Anterior cingulate cortex (tissue), 58 donors: Measurements from ENCODE around the gene OSBPL9.

Experiments used
- DNase-seq, 58 donors: peaks; one replicate each; lab custom pipeline; 2025; lab: John Stamatoyannopoulos, UW

The OSBPL9 gene, protein sequence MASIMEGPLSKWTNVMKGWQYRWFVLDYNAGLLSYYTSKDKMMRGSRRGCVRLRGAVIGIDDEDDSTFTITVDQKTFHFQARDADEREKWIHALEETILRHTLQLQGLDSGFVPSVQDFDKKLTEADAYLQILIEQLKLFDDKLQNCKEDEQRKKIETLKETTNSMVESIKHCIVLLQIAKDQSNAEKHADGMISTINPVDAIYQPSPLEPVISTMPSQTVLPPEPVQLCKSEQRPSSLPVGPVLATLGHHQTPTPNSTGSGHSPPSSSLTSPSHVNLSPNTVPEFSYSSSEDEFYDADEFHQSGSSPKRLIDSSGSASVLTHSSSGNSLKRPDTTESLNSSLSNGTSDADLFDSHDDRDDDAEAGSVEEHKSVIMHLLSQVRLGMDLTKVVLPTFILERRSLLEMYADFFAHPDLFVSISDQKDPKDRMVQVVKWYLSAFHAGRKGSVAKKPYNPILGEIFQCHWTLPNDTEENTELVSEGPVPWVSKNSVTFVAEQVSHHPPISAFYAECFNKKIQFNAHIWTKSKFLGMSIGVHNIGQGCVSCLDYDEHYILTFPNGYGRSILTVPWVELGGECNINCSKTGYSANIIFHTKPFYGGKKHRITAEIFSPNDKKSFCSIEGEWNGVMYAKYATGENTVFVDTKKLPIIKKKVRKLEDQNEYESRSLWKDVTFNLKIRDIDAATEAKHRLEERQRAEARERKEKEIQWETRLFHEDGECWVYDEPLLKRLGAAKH

DNA sequence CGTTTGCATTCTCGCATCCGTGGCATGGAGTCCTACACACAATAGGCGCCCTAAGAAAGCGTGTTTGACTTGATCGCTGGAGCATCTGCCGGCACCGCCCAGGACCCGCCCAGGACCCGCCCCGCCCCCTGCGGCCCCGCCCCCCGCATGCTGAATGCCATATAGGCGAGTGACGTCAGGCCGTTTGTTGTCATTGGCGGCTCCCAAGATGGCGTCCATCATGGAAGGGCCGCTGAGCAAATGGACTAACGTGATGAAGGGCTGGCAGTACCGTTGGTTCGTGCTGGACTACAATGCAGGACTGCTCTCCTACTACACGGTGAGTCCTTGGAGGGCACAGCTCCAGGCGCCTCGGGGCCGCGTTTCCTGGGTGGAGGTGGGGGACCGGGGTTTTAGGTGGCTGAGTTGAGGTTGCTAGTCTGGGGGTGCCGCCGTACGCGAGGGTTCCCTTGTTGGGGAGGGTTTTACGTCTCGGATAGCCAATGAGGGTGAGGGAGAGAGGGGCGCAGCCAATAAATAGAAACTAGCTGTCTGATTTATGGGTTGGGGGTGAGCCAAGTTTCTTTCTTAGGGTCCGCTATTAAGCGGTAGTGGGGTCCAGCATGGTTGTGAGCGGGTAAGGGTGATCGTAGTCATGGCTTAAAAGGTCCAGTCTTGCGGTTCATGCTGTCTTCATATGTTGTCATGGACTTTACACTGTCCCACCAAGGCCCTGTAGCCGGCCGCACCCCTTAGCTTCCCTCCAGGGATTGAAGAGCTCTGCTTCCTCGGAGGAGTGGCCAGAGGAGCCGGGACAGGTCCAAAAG, at the start of gene OSBPL9:
TSS of gene OSBPL9 (plus strand) at position 190 of the 806 bp plus-strand sequence. CDS start at position 209, 19 bp downstream.
- DNase-seq, result peak; percentile 53 to 94 (median 87)

DNA sequence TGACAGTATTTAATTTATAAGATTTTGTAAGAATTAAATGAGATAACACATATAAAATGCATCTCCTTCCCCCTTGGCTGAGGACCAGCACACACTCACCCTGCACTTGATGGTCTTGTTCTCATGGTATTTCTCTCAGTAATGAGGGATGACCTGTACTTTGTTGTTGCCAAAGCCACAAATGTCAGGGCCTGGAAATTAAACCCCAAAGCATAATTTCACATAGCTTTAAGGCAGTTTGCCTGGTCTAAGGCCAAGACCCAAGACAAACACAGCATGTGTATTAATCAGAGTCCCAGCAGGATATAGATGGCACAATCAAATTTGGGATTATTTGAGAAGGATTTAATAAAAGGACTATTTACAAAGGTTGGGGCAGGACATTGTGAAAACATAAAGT, 49.2 kb upstream of the OSBPL9 start:
- DNase-seq, result no peak

DNA sequence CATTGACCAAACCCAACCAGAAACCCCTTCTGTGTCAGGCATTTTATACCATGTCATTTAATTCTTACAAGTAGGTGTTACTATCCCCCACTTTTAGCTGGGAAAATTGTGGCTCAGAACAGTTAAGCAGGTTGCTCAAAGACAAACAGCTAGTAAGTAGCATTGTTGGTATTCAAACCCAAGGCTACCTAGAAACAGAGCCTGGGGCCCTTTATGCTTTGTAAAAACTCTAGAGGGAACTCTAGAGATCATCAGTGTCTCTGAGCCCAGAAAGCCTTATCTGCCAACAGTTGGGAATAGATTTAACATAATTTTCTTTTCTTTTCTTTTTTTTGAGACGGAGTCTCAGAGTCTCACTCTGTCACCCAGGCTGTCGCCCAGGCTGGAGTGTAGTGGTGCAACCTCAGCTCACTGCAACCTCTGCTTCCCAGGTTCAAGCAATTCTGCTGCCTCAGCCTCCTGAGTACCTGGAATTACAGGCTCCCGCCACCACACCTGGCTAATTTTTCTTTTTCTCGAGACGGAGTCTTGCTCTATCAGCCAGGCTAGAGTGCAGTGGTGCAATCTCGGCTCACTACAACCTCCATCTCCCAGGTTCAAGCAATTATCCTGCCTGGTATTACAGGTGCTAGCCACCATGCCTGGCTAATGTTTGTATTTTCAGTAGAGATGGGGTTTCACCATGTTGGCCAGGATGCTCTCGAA, 48.5 kb upstream of the OSBPL9 start:
- DNase-seq, result no peak

DNA sequence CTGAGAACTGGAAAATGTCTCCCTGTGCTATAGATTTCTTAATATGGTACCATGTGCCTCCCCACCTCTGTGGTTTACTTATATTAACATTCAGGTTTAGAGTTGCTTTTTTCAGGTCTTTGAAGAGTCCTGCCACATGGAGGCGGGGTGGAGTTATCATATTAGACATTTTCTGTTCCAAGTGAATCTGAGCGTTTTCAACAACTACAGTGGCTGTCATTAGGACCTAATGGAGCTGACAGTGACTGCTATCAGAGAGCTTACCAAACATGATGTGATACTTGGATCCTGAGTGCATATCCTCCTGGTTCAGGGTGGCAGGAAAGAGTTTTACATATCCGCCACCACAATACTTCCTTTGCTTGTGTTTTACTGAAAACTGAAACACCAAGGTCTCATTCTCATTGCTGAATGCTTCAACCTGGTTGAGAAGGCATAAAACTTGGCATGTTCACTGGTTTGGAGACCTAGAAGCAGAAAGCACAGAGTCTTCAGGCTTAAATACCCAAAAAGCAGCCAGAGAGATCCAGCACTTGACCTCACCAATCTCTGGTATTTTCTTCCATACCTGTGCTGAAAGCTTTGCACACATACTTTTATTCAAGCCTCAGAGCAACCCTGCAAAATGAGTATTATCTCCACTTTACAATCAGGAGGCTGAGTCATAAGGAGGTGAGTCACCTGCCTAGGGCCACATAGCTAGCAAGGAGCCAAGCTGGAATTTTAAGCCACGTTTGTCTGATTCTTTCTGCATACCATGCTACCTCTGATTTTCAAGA, 47.4 kb upstream of the OSBPL9 start:
- DNase-seq, result peak in 3 of 58 donors; percentile 3 to 12 (median 7)

DNA sequence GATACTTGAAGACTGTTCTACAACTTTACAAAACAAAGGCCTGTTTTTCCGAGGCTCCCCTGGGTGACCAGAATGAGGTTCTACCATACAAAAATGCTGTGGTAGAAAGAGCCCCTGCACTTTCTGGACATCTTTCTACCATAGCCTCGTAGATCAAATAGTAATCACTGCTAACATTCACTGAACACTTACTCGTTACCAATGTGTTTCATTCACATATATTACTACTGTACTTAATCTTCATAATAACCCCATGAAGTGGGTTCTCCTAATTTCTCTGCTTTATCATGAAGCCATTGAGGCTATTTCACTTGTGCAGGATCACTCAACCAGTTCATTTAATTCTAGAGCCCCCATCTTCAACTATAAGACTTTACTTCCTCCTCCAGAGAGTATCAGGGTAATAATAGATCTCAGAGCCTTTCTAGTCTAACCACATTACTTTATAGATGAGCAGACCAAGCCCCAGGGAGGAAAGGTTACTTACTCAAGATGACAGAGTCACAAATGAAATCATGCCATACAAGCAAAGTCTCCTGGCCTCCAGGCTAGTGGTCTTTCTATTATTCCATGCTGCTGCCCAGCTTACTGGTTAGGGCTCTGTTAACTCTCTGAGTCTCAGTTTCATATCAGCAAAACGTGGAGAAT, 46.7 kb upstream of the OSBPL9 start:
- DNase-seq, result no peak

DNA sequence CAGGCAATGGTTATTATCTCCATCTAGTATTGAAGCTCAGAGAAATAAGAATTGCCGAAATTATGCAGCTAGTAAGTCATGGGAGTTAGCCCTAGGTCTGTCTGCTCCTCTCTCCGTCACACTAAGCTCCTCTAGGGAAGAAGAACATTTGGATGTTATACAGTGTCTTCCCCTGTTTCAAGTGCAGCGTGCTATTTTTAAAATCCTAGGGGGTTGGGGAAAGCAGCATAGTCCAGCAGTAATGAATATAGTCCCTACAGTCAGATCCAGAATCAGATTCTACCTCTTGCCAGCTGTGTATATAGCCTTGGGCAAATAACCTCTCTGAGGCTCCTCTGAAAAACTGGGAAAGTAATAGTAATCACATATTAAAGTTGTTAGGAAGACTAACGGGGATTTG, 44.5 kb upstream of the OSBPL9 start:
- no peak for DNase-seq

DNA sequence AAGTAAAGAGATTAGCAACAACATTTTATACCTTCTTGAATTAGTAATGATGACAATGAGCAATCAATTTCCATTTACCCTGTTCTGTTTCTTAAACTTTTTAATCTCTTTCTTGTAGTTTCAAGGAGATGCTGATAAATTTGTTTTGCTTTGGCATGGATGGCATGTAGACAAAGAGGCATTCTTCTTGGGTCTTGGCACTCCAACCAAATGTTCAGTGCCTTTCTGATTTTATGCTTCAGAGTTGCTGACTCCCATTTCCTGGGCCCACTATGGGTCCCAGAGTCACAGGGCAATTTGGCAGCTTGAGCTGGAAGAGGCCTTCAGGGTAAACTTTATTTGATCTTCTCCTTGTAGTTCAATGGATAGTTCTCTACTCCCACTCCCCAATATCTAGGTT, 42.1 kb upstream of the OSBPL9 start:
- peak in 16 of 58 donors; percentile 1 to 54 (median 14) for DNase-seq

DNA sequence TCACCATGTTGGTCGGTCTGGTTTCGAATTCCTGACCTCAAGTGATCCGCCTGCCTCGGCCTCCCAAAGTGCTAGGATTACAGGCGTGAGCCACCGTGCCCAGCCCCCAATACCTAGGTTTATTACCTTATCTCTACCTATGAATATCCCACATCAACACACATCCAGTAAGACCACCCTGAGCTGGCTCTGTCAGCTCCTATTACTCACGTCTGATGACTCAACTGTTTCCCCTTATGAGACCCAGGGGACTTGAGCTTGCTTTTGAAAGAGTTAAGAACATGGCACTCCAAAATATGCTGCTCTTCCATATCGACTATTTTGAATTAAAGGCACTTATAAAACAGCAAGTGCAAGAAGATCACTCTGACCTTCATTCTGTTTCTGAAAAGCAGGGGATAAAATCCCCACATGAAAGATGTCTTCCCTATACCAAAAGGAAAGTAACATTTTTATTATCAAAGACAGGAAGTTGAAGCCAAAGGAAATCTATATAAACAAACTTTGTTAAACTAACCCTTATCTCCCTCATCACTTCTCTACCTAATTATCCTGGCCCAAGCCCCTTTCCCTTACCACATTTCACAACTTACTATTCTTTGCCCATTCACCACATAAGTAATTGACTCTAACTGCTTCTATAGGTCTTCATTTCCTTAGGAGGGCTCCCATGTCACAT, 41.3 kb upstream of the OSBPL9 start:
- no peak for DNase-seq

DNA sequence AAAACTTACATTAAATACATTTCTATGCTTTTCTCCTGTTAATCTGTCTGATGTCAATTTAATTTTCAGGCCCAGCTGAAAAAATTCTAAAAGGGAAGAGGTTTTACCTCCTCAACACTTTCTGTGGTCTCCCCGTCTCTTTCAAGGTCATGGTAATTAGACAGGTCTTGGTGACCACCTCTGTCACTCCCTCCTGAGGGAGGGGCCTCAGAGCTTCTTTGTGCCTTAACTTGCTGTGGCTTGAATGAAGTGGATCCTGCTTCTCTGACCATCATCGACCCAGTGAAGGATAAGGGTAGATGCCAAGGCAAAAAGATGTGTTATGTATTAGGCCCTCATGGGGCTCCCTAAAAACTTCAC, 40.8 kb upstream of the OSBPL9 start:
- DNase-seq, result no peak

DNA sequence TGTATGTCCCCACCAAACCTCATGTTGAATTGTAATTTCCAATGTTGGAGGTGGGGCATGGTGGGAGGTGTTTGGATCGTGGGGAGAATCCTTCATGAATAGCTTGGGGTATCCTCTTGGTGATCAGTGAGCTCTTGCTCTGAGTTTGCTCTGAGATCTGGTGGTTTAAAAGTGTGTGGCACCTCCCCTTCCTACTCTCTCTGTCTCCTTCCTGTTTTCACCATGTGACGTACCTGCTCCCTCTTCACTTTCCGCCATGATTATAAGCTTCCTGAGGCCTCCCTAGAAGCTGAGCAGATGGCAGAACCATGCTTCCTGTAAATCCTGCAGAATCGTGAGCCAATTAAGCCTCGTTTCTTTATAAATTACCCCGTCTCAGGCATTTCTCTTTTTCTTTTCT, 40.0 kb upstream of the OSBPL9 start:
- no peak for DNase-seq

DNA sequence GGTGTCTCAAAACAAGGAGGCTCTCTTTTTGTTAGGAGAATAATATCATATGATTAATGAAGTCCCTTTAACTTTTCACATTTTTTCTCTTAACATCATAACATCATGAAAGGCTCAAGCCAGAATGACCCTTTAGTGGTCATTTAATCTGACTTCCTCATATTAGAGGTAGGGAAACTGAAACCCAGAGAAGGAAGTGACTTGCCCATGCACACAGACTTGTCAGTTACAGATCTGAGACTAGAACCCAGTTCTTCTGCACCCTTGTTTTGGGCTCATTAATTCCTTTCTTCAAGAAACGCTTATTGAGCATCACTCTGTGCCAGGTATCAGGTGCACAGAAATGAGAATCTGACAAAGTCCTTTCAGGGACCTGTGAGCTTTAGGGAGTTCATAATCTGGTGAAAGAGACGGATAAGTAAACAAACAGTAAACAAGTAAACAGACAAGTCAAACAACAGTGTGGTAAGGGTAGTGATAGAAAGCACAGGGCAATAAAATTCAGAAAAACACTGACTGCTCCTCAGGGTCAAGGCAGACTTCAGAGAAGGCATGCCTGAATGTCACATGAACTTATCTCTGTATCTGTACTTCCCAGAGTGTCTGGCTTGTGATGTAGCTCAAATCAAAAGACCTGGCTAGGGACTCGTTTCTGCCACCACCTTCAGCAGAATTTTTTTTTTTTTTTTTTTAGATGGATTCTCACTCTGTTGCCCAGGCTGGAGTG, 38.3 kb upstream of the OSBPL9 start:
- DNase-seq, result no peak

DNA sequence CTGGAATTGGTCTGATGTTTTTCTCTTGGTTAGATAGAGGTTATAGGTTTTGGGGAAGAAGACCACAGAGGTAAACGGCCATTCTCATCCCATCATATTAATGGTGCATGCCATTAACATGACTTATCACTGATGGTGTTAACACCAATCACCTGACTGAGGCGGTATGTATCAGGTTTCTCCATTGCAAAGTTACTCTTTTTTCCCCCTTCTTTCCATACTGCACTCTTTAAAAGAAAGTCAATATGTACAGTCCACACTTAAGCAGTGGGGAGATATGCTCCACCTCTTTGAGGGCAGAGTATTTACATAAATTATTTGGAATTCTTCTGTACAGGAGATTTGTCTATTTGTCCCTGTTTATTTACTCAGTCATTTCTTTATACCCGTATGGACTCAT, 35.7 kb upstream of the OSBPL9 start:
- no peak for DNase-seq

DNA sequence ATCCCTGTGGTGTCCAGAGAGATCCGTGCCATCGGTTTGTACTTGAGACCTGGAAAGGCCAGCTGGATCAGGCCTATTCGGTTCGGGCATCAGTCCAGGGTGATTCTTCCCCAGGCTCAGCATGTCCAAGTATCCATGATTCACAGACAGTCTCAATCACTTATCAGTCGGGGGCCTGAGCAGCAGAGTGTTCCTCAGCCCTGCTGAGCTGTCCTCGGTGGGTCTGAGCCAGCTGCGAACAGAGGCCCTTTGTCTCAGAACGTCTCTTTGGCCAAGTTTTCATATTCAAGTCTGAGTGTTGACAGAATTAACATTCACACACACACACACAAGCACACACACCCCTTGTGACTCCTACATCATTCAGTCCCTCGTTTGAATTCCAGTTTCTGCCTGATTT, 33.4 kb upstream of the OSBPL9 start:
- DNase-seq, result peak in 57 of 58 donors; percentile 4 to 95 (median 80)

DNA sequence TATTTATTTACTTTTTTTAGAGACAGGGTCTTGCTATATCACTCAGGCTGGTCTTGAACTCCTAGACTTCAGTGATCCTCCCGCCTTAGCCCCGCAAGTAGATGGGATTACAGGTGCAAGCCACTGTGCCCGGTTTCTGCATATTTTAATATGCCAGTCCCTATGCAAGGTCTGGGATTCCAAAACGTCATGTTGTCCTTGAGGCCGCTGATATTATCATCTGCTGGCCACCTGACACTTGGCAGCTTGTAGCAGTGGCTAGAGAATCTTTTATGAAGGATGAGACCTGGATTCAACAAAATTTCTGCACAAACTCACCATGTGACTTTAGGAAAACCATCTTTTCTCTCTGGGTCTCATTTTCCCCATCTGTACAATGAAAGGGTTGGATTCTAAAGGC, 32.9 kb upstream of the OSBPL9 start:
- peak in 1 of 58 donors; percentile 41 for DNase-seq

DNA sequence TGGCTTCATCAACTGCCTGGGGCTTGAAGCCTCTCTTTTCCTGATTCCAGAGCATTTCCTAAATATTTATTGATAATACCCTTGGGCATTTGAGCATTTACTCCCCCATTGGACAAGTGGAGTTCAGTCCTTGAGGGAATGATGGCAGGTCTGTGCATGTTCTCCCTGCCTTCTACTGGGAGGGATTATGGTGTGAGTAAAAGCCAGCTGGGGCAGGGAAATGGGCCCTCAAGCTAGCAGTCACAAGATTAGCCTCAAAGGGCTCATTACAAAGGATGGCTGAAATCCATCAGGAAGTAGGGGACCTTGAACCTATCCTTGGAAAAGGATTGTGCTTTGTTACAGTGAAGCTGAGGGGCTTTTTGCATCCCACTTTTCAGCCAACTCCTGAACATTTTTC, 24.2 kb upstream of the OSBPL9 start:
- DNase-seq, result no peak

DNA sequence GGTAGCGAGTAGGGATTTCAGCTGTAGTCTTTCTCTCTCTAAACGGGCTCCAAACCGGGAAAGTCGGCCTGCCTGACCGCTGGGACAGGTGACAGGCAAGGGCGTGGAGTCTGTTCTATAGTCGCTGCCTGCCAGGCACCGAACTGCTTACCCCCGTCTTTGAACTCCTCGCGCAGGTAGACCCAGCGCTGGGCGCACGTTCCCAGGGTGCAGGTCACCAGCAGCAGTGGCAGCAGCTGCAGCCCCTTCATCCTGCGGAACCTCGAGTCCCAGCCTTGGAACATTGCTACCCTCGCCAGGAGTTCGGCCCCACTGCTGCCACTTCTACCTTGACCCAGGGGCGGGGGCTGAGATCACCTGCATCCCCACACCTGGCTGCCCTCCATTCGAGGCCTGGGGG, 22.2 kb upstream of the OSBPL9 start:
- no peak for DNase-seq

DNA sequence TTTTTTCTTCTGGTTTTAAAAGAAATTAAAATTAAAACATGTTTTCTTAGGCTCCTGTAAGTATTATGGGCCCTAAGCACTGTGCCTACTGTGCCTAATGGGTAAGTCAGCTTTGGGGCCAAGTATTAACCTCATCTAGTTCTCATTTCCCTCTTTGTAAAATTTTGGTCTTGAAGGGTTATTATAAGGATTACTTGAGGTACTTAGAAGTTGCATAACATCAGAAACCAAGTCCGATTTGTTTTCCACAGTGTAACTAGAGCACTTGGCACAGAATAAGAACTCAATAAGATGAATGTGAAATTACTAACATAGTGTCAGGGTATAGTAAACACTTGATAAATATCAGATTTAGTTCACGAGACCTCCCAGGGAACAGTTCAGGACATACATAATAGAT, 16.4 kb upstream of the OSBPL9 start:
- no peak for DNase-seq

DNA sequence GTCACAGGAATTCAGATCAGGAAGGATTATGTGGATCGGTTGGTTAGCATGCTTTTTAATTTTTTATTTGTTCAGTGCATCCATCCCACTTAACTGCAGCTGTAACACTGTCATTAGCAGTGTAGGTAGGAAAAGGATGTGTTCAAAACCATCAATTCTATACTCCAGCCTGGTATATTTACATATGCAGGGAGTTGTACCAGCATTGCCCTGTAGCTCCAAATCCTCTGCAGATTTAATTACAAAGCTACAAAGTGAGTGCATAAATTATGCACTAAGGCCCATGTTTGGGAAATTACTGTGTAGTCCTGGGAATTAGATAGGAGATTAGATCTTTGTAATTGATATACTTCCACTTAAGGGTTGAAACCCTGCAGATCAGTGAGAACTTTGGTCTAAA, 15.9 kb upstream of the OSBPL9 start:
- DNase-seq, result no peak
